Choroid plexus epithelial cell (primary cell): ENCODE data around the gene TM9SF2.

Source experiments
- DNase-seq: peaks from one replicate; pipeline ENCODE4 v3.0.0-alpha.2; 2010; ENCODE audit warnings: low read depth
- H3K4me3 ChIP-seq: 2 replicates; pipeline ENCODE4 v1.5.1; 2011; ENCODE audit warnings: low read depth, mild to moderate bottlenecking, control low read depth, low read length, moderate library complexity
- CTCF ChIP-seq: conservative IDR thresholded peaks from 2 replicates; pipeline ENCODE4 v1.5.1; 2011; ENCODE audit warnings: low read depth, mild to moderate bottlenecking, control low read depth, inconsistent platforms, low read length, moderate library complexity

TM9SF2 gene

GRCh38 chr13:99506634-99507033 is 5.4 kb downstream of the TM9SF2 start:
- H3K4me3 ChIP-seq = no peak overlapping the region
- DNase-seq = no peak
- no peak for TF ChIP-seq CTCF

- no peak for TF ChIP-seq CTCF
- no peak overlapping the region for H3K4me3 ChIP-seq
- DNase-seq = no peak
These were observed 5.8 kb downstream of the TM9SF2 start for GRCh38 chr13:99507054-99507453.

GRCh38 chr13:99507551-99507950 is 6.3 kb downstream of the TM9SF2 start:
- TF ChIP-seq CTCF = no peak
- no peak overlapping the region for H3K4me3 ChIP-seq
- no peak for DNase-seq

- TF ChIP-seq CTCF = no peak
- no peak overlapping the region for H3K4me3 ChIP-seq
- DNase-seq = no peak
These were observed 6.7 kb downstream of the TM9SF2 start for GRCh38 chr13:99507986-99508385.

- no peak for TF ChIP-seq CTCF
- no peak overlapping the region for H3K4me3 ChIP-seq
- DNase-seq = no peak
These were observed 8.2 kb downstream of the TM9SF2 start for GRCh38 chr13:99509479-99509878.

- H3K4me3 ChIP-seq = no peak overlapping the region
- no peak for DNase-seq
- TF ChIP-seq CTCF = no peak
These were observed 13.5 kb downstream of the TM9SF2 start for GRCh38 chr13:99514801-99515200.

GRCh38 chr13:99516153-99516929 is 15.1 kb downstream of the TM9SF2 start:
- no peak for TF ChIP-seq CTCF
- no peak for DNase-seq
- no peak overlapping the region for H3K4me3 ChIP-seq
